Hematopoietic multipotent progenitor cell treated with erythropoietin and hydrocortisone succinate and interleukin-3 and kit ligand, for 17 days (in vitro differentiated cells): ENCODE results near the gene CREB3L1.
A peak's percentile ranks its signal among the peaks of the same experiment; 100 is the strongest.

ENCODE experiments used
- DNase-seq: peaks from one replicate; pipeline ENCODE4 v3.0.0-alpha.2; 2015; ENCODE audit warnings: low spot score

CREB3L1 gene

DNA sequence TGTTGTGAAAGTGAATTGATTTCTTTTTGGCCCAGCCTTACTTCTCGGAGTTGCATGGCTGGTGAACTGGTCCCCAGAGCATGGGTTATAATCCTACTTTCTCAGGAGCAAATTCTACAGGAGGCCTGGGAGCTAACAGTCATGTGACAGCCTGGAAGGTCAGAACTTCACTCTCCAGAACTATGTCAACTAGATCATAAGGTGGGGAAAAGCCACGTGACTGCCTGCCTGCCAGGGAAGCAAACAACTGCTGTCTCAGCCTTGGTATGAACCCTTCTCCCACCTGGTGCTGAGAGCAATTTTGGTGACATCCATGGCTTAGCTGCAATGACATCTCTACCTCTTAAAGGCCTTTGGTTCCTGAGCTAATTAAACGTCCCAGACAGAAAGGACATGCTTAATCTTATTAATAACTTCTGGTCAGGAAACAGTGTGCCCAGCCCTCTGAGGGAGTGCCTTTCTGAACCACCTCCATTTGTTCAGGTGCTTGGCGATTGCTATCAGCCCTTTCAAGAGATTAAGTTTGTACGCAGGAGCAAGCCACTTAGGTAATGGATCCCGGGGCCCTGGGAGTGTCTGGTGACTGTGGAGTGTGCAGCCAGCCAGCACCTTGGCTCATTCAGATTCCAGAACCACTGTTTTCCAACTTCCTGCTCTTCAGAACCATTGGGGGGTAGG, 1.4 kb upstream of the CREB3L1 start:
- no peak for DNase-seq

DNA sequence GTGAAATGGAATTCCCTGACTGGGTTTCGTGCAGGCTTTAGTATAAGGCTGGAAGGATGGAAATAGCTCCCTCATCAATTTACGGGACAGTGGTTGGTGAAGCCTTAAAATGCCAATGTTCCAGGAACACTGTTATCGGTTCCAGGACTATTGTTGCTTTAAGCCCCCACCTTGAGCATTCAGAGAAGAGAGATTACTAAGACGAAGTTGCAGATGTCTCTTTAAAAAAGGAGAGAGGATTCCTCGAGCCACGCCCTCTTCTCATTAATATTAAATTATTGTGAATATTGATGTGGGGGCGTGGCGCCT, 195 bp upstream of the CREB3L1 start:
- DNase-seq: peak; percentile 69

DNA sequence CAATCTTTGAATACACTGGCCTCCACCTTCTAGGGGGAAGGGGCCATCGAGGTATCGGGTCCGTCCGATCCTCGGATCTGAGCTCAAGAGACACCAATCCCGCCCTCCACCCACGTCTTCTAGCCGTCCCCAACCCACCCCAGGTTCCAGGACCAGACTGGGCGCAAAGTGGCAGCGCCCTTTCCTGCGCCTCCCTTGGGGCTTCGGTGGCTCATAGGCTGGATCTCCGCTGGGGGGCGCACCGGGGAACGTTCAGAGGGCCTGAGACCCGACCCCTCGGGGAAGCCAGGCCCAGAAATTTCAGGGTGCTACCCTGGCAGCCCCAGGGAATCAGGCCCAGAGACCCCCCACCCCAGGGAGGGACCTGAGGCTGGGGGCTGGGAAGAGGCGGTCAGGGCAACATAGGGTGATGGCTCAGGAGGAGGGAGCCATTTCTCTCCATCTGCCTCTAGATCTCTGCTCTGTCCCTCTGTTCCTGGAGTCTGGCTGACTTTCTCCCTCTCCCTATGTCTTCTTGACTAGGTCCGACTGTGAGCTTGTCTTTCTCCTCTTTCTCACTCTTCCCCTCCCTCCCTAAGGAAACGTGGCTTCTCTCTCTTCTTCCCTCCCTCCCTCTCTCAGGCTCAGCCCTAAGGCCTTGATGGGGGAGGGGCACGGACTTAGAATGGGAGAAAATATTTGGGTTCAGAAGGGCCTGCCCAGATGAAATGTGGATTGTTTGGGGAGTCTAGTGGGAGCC, 1.1 kb downstream of the CREB3L1 start:
- peak; percentile 58 for DNase-seq

DNA sequence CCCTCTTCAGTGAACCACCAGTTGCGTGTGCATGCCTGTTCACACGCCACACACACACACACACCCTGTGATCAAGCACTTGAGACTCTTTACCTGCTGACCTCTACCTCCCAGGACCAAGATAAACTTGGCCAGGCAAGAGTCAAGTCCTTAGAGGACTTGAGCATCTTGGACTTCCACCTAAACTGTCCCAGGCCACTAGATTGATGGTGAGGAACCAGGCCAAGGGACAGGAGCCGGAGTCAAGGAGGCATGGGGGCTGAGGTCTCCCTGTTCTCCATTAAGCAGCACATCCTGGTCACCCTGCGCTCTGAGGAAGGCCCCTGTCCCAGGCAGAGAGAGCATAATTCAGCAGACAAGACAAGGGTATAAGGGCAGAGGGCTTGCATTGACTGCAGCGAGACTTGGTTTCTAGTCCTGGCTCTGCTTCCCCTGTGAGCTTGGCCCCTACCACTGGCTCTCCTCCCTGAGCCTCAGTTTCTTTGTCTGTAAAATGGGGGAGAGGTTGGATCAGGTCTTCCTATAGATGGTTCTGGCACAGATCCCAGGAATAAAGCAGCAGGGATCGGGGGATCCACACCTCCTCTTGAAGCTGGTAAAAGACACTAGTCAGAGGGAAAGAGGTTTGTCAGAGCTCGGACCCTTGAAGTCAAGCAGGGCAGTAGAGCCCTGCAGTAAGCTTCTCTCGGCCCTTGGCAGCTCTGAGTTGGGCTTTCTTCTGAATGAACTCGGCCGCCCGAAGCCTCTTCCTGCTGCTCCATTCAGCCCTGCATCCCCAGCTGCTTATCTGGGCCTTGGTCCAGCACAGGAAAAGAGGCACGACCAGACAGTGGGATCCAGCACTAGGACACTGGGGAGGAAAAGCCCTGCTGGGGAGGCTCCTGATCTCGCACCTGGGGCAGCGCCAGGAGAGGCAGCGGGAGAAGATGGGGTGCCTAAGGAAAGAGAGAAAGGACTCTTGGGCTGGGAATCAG, 2.0 kb downstream of the CREB3L1 start:
- DNase-seq: no peak

DNA sequence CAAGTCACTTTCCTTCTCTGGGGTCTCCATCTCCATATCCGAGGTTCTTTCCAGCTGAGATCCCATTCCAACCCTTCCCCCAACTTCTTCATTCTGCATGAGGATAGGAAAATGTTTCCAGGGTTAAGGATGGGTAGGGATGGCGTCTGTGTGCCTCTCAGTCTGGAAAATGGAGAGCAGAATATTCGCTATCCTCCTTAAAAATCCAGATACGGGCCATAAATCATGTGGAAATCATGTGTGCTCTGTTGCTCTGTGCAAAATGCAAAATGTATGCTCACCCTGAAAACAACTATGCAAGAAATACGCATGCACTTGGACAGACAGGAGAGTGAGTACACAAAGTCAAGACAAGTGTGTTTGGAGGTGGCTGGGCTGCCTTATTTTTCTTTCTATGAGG, 3.2 kb downstream of the CREB3L1 start:
- DNase-seq: no peak

DNA sequence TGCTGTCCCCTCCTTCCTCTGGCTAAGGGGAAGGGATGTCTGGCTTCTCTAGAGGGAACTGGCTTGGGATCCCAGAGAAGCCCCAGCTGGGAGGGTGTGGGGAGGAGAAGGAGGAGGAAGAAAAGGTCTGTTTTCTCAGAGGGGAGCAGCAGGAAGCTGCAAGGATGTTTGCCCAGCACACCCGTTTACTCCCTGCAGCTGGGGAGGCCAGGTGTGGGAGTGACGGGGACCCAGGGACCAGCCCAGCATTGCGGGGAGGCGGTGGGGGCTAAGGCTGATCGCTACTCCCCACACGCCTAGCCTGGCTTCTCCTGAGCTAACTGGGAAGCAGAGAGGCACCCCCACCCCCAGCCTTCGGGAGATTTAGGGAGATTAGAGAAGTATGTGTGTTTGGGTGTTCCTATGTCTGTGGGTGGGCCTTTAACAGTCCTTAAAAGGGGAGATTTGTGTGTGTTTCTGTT, 3.9 kb downstream of the CREB3L1 start:
- no peak for DNase-seq

DNA sequence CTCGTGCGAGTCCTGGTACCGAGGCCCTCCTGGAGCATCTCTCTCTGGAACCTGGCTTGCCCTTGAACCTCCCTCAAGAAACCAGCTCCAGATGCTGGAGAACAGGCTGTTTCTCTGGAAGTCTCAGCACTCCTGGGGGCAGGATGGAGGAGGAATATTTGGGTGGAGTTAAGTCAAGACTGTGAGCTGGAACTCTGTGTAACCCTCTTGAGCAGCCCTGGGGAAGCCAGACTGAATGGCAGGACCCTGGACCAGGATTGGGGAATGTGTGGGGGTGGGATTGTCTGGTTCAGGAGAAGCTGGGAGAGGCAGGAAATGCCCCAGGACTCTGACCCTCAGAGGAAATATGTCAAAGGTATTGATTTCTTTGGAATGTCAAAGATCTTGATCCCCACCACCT, 7.7 kb downstream of the CREB3L1 start:
- DNase-seq: no peak

DNA sequence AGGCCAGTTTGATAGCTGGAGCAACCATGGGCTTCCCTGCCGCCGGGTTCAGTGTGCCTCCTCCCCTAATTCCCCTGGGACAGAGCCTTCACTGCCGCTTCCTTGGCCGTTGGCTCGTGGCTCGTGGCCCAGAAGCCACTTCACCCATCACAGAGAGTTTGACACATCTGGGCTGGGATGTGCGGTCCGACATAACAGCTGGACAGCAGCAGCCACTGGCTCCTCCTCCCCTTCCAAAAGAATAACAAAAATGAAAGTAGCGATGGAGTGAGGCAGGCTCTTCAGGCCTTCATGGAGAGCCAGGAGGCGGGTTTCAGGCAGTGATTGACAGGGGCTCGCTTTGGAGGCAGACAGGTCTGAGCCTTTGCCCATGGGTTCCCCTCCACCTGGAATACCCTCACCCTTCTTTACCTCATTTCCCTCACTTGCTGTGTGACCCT, 8.2 kb downstream of the CREB3L1 start:
- no peak for DNase-seq

DNA sequence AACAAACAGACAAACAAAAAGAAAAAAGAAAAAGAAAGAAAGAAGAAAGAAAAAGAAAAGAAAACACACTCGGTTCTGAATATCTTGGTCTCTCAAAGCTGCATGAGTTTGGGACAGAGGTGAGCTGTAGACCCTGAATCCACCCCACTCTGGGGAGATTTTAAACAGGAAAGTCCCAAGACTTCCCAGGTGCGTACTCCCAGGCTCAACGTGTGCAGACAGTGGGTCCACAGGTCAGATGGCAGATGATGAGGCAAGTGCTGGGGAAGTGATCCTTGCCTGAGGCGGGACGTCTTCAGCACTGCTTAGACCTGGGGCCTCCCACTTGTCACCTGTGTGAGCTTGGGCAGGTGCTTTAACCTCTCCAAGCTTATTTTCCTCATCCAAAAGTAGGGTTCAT, 9.3 kb downstream of the CREB3L1 start:
- no peak for DNase-seq

DNA sequence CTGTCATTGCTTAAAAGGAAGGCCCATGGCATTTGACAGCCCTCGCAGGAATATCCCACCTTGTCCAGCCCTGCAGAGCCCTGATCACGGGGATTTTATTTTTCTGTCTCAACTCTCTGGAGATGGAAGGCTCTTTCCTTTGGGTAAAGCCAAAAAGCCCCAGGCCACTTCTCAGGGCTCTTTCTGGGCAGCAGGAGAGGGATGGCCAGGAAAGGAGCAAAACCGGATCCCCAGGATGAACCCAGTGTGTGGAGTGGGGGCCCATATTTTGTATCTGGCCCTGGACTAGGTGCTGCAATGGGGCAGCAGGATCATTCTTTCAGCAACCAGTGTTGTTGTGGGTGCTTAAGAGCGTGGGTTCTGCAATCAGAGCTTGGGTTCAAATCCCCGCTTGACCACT, 11.0 kb downstream of the CREB3L1 start:
- no peak for DNase-seq

DNA sequence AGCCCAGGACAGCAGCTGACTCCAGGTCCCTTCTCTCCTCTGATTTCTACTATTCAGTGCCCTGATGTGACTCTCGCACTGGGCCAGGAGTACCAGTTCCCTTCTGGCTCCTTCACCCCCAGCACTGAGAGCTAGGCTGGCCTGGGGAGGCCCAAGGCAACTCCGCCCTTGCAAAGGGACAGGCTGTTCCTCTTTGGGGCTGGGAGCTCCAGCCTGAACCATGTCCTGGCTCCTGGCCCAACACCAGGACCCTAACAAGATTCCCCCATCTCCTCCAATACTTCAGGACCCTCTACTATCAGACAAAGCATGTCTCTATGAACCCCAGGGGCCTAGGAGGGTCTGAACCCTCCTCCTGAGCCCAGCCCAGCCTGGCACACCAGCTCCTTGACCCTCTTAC, 12.5 kb downstream of the CREB3L1 start:
- DNase-seq: no peak

DNA sequence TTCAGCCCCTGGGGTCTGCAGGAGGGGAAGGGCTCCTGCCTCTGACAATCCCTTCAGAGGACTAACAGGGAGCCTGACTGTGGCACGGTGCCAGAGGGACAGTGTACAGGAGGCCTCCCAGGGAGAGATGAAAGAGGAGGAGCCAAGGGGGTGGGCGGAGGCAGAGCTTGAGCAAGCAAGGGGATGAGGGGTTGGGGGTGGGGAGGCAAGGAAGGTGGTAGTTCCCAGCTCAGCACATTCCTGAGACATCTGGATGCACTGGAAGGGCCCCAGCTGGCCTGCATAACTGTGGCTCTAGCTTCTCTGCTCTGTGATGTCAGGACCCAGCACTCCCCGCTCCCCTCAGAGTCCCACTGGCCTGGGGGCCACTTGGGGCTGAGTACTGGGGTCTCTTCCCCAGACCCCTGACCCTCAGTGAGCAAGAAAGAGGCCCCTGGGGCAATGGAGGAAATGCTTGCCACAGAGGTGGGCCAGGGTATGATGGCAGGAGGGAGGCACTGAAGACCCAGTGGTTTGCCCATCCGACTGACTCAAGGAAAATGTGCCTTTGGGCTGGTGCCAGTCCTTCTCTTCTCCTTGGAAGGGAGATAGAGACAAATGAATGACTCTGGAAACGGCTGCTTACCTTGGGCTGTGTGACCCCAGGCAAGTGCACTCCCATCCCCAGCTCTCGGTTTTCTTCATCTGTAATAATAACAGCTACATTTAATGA, 13.3 kb downstream of the CREB3L1 start:
- no peak for DNase-seq

DNA sequence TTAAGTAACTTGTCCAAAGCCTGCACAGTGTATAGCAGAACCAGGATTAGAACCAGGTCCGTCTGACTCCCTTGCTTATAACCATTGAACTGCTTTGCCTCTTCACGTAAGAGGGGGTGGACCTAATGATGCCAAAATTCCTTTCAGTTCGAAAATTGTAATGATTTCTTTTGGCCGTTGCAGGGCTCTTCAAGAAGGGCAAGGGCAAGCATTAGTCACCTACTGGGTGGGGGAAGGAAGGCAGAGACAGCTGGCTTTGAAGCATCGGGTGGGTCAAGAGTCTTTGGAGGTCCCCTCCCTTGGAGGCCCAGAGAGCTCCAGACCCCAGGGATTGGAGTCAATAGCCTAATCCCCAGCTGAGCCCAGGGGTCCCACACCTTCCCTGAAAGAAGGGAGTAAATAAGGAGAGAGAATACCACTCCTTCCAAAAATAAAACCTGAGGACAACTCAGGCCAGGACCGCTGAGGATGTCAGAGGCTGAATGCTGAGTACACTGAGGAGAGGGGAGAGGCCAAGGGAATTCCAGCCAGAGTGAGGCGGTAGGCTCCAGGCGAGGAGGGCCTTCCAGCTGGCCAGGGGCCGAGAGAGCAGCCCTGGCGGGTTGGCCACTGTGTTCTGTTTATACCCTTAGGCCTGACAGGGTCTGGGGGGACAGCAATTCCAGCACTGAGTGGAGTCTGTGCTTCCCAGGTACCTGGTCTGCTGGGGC, 14.1 kb downstream of the CREB3L1 start:
- DNase-seq: no peak

DNA sequence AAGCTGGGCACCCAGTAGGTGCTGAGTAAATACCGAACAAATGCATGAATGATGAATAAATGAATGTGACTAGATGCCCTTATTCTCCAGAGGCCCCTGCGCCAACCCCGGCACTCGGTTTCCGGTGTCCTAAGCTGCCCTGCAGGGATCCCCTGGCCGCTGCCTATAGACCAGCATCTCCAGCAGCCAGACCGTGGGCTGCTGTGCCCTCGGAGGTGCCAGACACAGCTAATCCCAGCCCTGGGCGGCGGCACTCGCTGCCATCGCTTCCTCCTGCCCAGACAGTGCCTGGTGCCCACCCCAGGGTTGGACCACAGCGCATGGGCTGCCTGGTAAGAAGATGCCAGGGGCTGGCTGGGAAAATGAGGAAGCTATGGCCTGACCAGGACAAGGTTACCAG, 15.6 kb downstream of the CREB3L1 start:
- no peak for DNase-seq

DNA sequence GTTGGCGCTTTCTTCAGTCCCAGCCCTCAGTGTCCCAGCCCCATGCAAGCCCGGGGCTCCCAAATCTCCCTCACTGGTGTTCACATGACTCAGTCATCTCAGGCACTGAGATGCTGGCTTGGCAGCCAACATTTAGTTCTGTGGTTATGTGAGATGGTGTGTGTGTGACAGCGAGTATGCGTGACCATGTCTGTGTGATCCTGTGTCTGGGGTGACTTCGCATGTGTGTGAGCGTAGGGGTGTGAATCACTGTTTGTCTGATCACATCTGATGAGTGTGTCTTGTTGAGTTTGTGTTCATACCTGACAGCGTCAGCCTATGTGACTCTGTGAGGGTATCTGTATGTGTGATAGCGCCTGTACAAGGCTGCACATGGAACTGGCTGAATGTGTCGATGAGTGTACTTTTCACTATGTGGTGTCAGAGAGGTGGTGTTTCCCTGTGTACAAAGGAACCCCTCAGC, 16.2 kb downstream of the CREB3L1 start:
- no peak for DNase-seq

DNA sequence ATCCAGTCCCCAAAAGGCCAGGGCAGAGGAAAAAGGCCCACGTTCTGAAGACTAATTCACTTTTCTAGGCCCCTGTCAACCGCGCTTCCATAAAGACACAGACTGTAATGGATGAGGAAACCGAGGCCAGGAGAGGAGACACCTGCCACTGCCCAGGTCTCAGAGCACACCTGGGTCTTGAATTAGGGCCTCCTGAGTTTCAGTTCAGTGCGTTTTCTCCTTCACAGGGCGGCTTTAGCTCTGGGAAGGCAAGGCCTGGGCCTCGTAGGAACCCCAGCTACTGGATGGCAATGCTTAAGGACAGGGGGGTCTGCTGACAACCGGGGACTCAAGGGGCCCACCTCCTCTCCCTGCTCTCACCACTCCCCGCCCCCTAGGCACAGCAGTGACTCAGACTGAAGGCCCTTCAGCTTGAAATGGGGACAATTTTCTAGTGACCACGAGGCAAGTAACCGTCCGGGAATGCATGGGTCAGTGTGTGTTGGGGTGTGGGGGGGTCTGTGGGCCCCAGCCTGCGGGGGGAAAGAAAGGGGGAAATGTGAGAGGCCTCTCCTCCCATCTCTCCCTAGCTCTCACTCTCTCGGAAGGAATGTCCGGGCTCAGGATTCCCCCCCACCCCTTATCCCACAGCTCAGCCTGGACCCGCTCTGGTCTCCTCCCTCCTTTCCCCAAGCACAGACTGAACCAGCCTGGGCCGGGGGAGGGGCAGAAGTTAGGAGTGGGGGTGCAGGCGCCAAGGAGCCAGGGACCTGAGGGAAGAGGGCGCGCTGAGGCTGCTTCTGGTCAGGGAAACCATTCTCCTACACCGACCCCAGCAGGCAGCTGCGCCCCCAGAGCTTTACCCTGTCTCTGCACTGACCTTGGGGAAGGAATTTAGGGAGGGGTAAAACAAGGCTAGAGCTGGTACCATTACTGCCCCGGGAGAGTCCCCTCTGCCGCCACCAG, 17.2 kb downstream of the CREB3L1 start:
- DNase-seq: no peak

DNA sequence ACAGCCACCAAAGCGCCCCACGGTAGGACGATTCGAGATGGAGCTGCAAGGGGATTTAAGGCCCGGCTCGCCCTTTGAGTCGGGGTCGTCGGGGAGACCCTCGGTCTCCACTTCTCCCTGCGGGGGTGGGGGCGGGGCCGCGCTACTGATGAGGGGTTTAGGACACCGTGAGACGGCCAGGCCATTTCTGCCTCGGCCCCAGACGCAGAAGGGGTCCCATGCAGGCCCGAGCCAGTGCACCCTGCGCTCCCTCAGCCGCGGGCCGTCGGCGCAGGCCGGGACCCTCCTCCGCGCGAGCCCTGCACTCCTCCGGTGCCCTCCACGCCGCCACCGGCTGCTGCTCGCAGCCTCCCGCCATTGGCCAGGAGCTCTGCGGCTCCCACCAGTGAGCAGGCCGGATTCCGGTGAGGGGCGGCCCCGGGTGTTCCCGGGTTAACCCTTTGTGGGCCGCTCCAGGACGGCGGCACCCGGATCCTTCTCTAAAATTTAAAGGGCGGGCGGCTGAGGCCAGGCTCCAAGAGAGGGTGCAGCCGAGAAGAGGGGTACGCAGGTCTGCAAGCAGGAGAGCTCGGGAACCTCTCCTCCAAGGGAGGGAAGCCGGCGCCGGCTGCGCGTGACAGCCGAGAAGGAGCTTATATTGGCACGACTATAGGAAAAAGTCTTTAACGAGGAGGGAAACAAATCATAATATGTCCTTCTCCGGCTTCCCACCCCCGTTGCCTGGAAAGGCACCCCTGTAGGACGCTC, 18.0 kb downstream of the CREB3L1 start:
- DNase-seq: no peak

DNA sequence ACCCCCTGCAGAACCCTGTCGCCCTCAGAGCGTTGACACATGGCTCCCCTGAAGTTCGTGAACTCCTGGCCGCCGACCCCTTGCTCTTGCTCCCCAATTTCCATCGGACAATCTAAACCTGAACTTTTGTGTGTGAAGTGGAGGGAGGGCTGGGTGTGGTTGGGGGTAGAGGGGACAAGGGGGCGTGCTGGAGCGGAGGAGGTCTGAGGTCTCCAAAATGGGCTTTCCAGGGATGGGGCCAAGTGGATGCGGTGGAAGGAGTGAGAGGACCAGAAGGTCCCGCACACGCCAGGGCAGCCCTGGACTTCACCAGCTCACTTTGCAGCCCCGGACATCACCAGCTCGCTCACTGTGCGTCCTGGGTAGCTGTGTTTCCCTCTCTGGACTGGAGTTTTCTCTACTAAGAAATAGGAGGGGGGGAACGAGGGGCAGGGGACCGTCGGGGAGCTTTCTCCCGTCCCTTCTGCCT, 18.6 kb downstream of the CREB3L1 start:
- no peak for DNase-seq
